ENCODE data around the gene DAB1.

GRCh38 chr1:57348921-57349320 is 74.9 kb downstream of the DAB1 start:
- TF ChIP-seq POLR2A (IDR thresholded peaks at IDR 0.05), result no peak
- no peak for TF ChIP-seq CTCF (IDR thresholded peaks at IDR 0.05 in 4 of 5, conservative IDR thresholded peaks at IDR 0.05 in 1 of 5)
